ENCODE measurements around the gene MLLT10.

The MLLT10 gene

DNA sequence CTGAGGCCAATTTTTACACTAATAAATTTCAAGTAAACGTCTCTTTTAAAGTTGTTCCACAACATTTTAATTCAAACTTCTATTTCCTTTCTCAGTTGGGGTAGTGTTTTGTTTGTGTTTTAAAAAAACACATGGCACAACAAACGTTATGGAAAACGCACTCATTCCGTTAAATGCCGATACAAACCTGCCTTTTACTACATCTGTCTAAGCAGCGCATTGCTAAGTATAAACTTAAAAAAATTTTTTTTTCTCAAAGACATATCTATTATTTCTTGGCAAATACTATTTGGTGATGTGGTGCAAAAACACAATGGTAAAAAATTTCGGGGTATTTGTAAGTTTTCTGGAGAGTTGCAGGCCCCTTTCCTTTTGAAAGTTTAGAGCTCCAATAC, 9.9 kb upstream of the MLLT10 start:
- peak overlapping the region; percentile 96 for H3K9ac ChIP-seq (ENCODE audit: insufficient read length, low read depth)

DNA sequence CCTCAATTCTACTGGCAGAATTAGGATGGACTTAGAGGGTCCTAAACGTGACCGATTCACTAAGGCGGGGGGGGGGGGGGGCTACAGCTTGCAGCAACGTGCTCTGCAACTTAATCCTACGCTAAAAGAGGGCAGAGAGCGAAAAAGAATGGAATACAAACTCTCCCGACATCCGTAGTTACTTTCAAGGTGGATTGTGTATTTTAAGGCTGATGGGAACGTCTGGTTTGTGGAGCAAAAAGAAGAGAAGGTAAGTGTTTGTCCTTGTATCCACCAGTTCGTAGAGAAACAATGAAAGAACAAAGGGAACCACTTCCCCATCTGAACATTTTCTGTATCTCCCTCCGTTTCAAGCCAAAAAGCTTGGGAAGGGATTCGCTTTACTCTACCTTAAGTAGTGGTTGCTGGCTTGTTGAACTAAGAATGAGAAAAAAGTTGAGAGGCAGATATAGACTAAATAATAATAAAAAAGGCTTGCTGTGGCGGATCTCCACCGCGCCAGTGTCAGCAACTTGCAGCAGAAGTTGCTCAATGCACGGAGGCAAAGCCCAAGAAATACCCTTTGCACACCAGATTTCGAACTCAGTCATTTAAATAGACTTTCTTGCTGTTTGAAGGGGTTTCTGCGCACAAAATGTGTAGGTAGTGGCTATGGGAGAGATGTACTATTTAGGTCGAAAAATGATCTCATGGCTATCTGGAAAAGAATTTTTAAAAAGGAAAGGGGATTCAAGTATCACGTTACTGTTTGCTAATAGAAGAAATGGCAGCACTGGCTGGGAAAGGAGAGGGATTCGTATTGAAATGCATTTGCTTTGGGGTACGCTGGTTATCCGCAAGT, 9.3 kb upstream of the MLLT10 start:
- H3K27me3 ChIP-seq (ENCODE audit: insufficient read depth, insufficient read length): no peaks in the 10 kb centered on the region
- no peaks in the 10 kb centered on the region for H3K36me3 ChIP-seq (ENCODE audit: insufficient read depth, insufficient read length, low read length)
- H3K9me3 ChIP-seq (ENCODE audit: insufficient read depth, low read length): no peaks in the 10 kb centered on the region
- H3K9ac ChIP-seq (ENCODE audit: insufficient read length, low read depth): peak overlapping the region; percentile 96
- H3K4me1 ChIP-seq (ENCODE audit: insufficient read depth, insufficient read length): no peaks in the 10 kb centered on the region
- TF ChIP-seq SUZ12 (IDR thresholded peaks at IDR 0.05; ENCODE audit: extremely low read depth, insufficient read depth, insufficient read length) (no peak), ZNF274 (IDR thresholded peaks at IDR 0.05; ENCODE audit: low read depth, low read length) (no peak), YY1 (IDR thresholded peaks at IDR 0.05; ENCODE audit: insufficient read depth, insufficient read length) (no peak)
- H3K4me3 ChIP-seq (ENCODE audit: insufficient read length, low read depth): peak overlapping the region; percentile 75
- no peak for DNase-seq (ENCODE audit: low read depth, low spot score)

More for the DNA sequence above, 9.9 kb upstream of the MLLT10 start:
- DNase-seq (ENCODE audit: low read depth, low spot score): no peak
- no peaks in the 10 kb centered on the region for H3K4me1 ChIP-seq (ENCODE audit: insufficient read depth, insufficient read length)
- H3K36me3 ChIP-seq (ENCODE audit: insufficient read depth, insufficient read length, low read length): no peaks in the 10 kb centered on the region
- H3K4me3 ChIP-seq (ENCODE audit: insufficient read length, low read depth): peak overlapping the region; percentile 75
- no peaks in the 10 kb centered on the region for H3K27me3 ChIP-seq (ENCODE audit: insufficient read depth, insufficient read length)
- H3K9me3 ChIP-seq (ENCODE audit: insufficient read depth, low read length): no peaks in the 10 kb centered on the region
- no peak for TF ChIP-seq YY1 (IDR thresholded peaks at IDR 0.05; ENCODE audit: insufficient read depth, insufficient read length)
- no peak for TF ChIP-seq SUZ12 (IDR thresholded peaks at IDR 0.05; ENCODE audit: extremely low read depth, insufficient read depth, insufficient read length)
- TF ChIP-seq ZNF274 (IDR thresholded peaks at IDR 0.05; ENCODE audit: low read depth, low read length): no peak

DNA sequence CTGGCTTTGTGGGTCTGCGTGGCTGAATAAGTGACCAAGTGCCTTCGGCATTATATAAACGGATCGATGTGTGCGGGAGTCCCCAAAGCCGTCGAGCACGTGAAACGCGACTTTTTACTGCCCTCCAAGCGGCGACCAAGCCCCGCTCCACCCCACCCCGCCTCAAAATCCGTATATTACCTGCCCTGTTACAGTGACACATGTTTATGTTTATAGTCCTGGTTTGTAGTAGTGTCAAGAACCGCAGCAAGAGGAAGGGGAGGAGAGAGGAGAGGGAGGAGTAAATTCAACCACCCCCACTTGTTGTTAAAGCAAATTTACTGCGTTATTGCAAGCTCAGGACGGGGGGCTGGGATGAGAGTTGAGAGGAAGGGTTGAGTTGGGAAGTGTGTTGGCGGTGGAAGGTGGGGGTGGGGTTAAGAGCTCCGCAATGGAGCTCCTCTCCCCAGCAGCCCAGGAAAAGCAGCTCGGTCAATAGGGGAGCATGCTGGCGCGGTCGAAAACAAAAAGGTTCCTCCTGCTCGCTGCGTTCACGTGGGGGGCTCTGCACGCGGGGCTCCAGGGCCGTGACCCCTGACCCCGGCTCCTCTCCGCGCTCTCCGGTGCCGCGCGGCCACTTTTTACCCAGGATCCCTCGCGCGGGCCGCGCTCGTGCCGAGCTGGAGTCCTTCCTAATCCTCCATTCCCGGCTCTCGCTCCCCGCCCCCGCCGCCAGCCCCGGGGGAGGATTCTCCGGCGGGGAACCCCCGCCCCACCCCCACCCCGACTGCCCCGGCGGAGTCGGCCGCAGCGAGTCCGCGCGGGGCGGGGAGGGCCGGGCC, 8.5 kb upstream of the MLLT10 start, which contains the start of gene SKIDA1:
TSS of gene SKIDA1 (minus strand) at position 316 of the 821 bp plus-strand sequence. CDS start 7,860 bp downstream, outside the sequence.
- no peaks in the 10 kb centered on the region for H3K9me3 ChIP-seq (ENCODE audit: insufficient read depth, low read length)
- H3K36me3 ChIP-seq (ENCODE audit: insufficient read depth, insufficient read length, low read length): no peaks in the 10 kb centered on the region
- peak within 1 kb of the TSS; percentile 96 for H3K9ac ChIP-seq (ENCODE audit: insufficient read length, low read depth)
- TF ChIP-seq YY1 (IDR thresholded peaks at IDR 0.05; ENCODE audit: insufficient read depth, insufficient read length) (no peak), SUZ12 (IDR thresholded peaks at IDR 0.05; ENCODE audit: extremely low read depth, insufficient read depth, insufficient read length) (no peak), ZNF274 (IDR thresholded peaks at IDR 0.05; ENCODE audit: low read depth, low read length) (no peak)
- no peak for DNase-seq (ENCODE audit: low read depth, low spot score)
- no peaks in the 10 kb centered on the region for H3K4me1 ChIP-seq (ENCODE audit: insufficient read depth, insufficient read length)
- H3K4me3 ChIP-seq (ENCODE audit: insufficient read length, low read depth): peak within 1 kb of the TSS; percentile 75
- H3K27me3 ChIP-seq (ENCODE audit: insufficient read depth, insufficient read length): no peaks in the 10 kb centered on the region

DNA sequence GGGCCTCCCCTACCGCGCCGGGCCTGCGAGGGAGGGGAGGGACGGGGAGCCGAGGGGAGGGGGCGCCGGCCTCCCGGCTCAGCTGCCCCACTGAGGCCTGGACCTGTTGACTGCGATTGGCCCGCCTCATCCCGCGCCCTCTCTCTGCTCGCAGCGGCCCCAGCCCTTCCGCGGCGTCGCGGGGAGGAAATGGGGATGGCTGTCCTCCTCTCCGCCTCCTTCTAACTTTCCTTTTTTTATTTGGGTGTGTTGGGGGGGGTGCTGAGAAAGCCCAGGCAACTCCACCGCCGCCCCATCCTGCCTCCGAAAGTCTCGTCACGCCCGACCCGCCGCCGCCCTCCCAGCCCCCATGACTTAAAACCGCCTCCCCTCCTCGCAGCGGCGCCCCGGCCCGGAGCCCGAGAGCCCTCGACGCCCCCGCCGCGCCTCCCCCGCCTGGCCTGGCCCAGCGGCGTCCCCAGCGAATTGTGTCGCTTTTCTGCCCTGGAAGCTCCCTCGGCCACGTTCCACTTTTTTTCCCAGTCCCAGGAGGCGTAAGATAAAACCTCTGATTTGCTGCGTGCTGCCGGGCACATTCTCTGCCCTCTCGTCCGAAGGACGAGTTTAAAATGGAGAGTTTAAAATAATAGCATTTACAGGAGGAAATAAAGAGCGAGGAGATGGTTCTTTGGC, 7.7 kb upstream of the MLLT10 start:
- peak overlapping the region; percentile 88 for H3K9ac ChIP-seq (ENCODE audit: insufficient read length, low read depth)
- no peak for DNase-seq (ENCODE audit: low read depth, low spot score)

DNA sequence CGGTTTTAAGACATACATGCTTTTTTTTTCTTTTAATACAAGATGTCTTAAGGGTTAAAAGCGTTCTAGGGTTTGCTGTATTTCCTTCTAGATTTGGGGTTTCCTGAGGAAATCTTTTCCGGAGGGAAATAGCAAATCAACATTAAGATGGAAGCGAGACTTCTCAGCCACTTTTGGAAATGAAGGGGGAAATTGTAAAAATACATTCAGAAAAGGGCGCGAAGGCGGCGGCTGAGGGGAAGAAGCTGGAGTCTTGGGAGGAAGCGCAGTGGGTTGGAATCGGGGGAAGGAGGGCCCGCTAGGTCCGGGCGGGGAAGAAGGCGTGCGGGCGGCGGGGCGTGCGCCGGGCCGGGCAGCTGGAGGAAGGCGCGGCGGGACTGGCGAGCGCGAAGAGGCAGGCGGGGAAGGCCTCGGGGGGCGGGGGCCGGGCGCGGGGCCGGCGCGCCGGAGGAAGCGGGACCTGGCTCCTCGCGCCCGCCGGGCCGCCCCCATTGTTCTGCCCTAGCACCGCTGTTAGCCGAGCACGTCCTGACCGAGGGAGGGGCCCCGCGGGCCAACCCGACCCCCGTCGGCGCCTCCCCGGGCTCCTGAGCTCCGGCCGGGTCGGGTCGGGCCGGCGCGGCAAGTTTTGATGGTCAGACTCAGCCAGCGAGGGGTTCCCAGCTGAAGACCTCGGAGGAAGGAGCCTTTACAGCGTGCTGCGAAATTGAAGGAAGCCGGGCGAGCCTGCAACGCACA, 7.0 kb upstream of the MLLT10 start:
- Histone ChIP-seq H3K4me3 (ENCODE audit: insufficient read length, low read depth) (peak overlapping the region; percentile 46), H3K36me3 (ENCODE audit: insufficient read depth, insufficient read length, low read length) (no peaks in the 10 kb centered on the region), H3K9me3 (ENCODE audit: insufficient read depth, low read length) (no peaks in the 10 kb centered on the region), H3K9ac (ENCODE audit: insufficient read length, low read depth) (peak overlapping the region; percentile 88), H3K27me3 (ENCODE audit: insufficient read depth, insufficient read length) (no peaks in the 10 kb centered on the region), H3K4me1 (ENCODE audit: insufficient read depth, insufficient read length) (no peaks in the 10 kb centered on the region)
- TF ChIP-seq ZNF274 (IDR thresholded peaks at IDR 0.05; ENCODE audit: low read depth, low read length): no peak
- TF ChIP-seq YY1 (IDR thresholded peaks at IDR 0.05; ENCODE audit: insufficient read depth, insufficient read length): no peak
- no peak for TF ChIP-seq SUZ12 (IDR thresholded peaks at IDR 0.05; ENCODE audit: extremely low read depth, insufficient read depth, insufficient read length)
- no peak for DNase-seq (ENCODE audit: low read depth, low spot score)

More for the DNA sequence above, 7.7 kb upstream of the MLLT10 start:
- Histone ChIP-seq H3K9me3 (ENCODE audit: insufficient read depth, low read length) (no peaks in the 10 kb centered on the region), H3K27me3 (ENCODE audit: insufficient read depth, insufficient read length) (no peaks in the 10 kb centered on the region), H3K36me3 (ENCODE audit: insufficient read depth, insufficient read length, low read length) (no peaks in the 10 kb centered on the region), H3K4me1 (ENCODE audit: insufficient read depth, insufficient read length) (no peaks in the 10 kb centered on the region), H3K4me3 (ENCODE audit: insufficient read length, low read depth) (peak overlapping the region; percentile 46)
- no peak for TF ChIP-seq ZNF274 (IDR thresholded peaks at IDR 0.05; ENCODE audit: low read depth, low read length)
- TF ChIP-seq YY1 (IDR thresholded peaks at IDR 0.05; ENCODE audit: insufficient read depth, insufficient read length): no peak
- TF ChIP-seq SUZ12 (IDR thresholded peaks at IDR 0.05; ENCODE audit: extremely low read depth, insufficient read depth, insufficient read length): no peak

DNA sequence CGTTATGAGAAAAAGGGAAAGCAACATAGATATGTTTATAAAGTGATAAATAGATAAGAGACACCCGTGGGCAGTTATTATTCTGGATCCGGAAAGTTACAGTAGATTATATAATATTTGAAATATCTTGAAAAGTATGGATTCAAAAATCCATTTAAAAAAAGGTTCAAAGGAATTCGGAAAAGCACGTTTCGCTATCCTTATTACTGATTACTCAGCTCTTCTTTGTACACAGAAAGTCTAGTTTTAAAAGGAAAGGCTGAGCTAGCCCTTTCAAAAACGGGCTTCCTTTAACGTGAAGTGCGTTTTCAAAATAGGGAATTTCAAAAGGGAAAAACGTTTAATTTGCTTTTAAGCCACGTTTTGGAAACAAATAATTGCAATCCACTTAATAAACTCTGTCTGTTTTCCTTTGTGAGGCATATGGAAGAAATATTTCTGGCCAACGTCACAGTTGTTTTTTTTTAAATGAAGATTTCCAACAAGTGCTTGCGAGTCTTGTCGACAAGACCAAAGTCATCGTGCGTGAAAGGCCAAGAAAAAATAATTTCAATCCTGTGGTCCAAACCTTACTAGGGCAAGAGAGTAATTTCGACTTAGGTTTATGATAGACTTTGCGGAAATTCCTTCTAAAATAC, 6.3 kb upstream of the MLLT10 start:
- H3K4me1 ChIP-seq (ENCODE audit: insufficient read depth, insufficient read length): no peaks in the 10 kb centered on the region
- H3K4me3 ChIP-seq (ENCODE audit: insufficient read length, low read depth): peak overlapping the region; percentile 46
- H3K9ac ChIP-seq (ENCODE audit: insufficient read length, low read depth): peak overlapping the region; percentile 86
- H3K9me3 ChIP-seq (ENCODE audit: insufficient read depth, low read length): no peaks in the 10 kb centered on the region
- no peak for DNase-seq (ENCODE audit: low read depth, low spot score)
- no peaks in the 10 kb centered on the region for H3K36me3 ChIP-seq (ENCODE audit: insufficient read depth, insufficient read length, low read length)
- TF ChIP-seq ZNF274 (IDR thresholded peaks at IDR 0.05; ENCODE audit: low read depth, low read length) (no peak), SUZ12 (IDR thresholded peaks at IDR 0.05; ENCODE audit: extremely low read depth, insufficient read depth, insufficient read length) (no peak), YY1 (IDR thresholded peaks at IDR 0.05; ENCODE audit: insufficient read depth, insufficient read length) (no peak)
- H3K27me3 ChIP-seq (ENCODE audit: insufficient read depth, insufficient read length): no peaks in the 10 kb centered on the region

Measured in NT2/D1 (cell line).